Measurements from ENCODE around the gene UBE2K. TPM values are rescaled to one million over a fixed set of nuclear protein-coding genes. Genes with fewer than 3 reads are reported as not detected.

The UBE2K gene
- total RNA-seq, 1 experiment from 2014 or later: 126 TPM

- no peaks in the 10 kb centered on the region for H3K4me1 ChIP-seq (ENCODE audit: control insufficient read depth in 1 of 2, insufficient read depth in 2 of 2, low read length in 2 of 2)
- no peaks in the 10 kb centered on the region for H3K9me2 ChIP-seq (ENCODE audit: insufficient read depth)
- intact Hi-C loops (cut with micrococcal nuclease): no loop called here
- no peak for TF ChIP-seq REST (IDR thresholded peaks at IDR 0.05; ENCODE audit: low read depth)
- no peak for TF ChIP-seq RAD21 (IDR thresholded peaks at IDR 0.05; ENCODE audit: low read depth)
- no peak for TF ChIP-seq YY1 (IDR thresholded peaks at IDR 0.05; ENCODE audit: extremely low read depth, insufficient replicate concordance, low read depth, low read length)
- no peak for TF ChIP-seq ELF1 (IDR thresholded peaks at IDR 0.05; ENCODE audit: borderline replicate concordance, low read depth)
- H2AFZ ChIP-seq (ENCODE audit: low read depth, low read length, poor library complexity, severe bottlenecking): no peak overlapping the region
- H3K4me3 ChIP-seq (replicated peaks in 1 of 2; ENCODE audit: low read depth in 1 of 2, low read length in 2 of 2): no peak overlapping the region
- ChIA-PET CTCF (no interaction called here), RAD21 (ENCODE audit: low non-redundant PET in 1 of 2, low total read pairs in 2 of 2, uncharacterized antibody in 2 of 2, unreplicated experiment in 2 of 2) (no interaction called here), POLR2A (no interaction called here)
- H4K20me1 ChIP-seq (ENCODE audit: insufficient read depth): no peaks in the 10 kb centered on the region
- no peak overlapping the region for H3K4me2 ChIP-seq (ENCODE audit: low read length)
- BruUV-seq (replicated peaks): no TSS peak
- H3K9me3 ChIP-seq (ENCODE audit: control insufficient read depth in 1 of 2, insufficient read depth in 1 of 2, low read depth in 1 of 2, low read length in 2 of 2): no peaks in the 10 kb centered on the region
- H3K27ac ChIP-seq (ENCODE audit: low read depth, low read length): no peak overlapping the region
- H3K79me2 ChIP-seq (ENCODE audit: insufficient read depth, low read length): peaks cover 33% of the 10 kb centered on the region
- no peak overlapping the region for H3K9ac ChIP-seq (ENCODE audit: low read length)
- ATAC-seq: no peak
- H3K36me3 ChIP-seq (ENCODE audit: control insufficient read depth in 1 of 2, insufficient read depth in 2 of 2, low read length in 2 of 2): peaks cover 8 to 14% of the 10 kb centered on the region in 2 experiments; a peak in 3 of 4 replicates
- DNase-seq (ENCODE audit: low read depth, low spot score): no peak
- no peaks in the 10 kb centered on the region for H3K27me3 ChIP-seq (ENCODE audit: insufficient read depth, low read length)
Observed at GRCh38 chr4:39770005-39770404, 72.1 kb downstream of the UBE2K start.

GRCh38 chr4:39770471-39770870 lies 72.5 kb downstream of the UBE2K start:
- ChIA-PET CTCF (no interaction called here), RAD21 (ENCODE audit: low non-redundant PET in 1 of 2, low total read pairs in 2 of 2, uncharacterized antibody in 2 of 2, unreplicated experiment in 2 of 2) (no interaction called here), POLR2A (no interaction called here)
- no peaks in the 10 kb centered on the region for H3K4me1 ChIP-seq (ENCODE audit: control insufficient read depth in 1 of 2, insufficient read depth in 2 of 2, low read length in 2 of 2)
- H3K4me3 ChIP-seq (replicated peaks in 1 of 2; ENCODE audit: low read depth in 1 of 2, low read length in 2 of 2): no peak overlapping the region
- DNase-seq (ENCODE audit: low read depth, low spot score) (no peak), ATAC-seq (no peak)
- H3K27ac ChIP-seq (ENCODE audit: low read depth, low read length): no peak overlapping the region
- intact Hi-C loops (cut with micrococcal nuclease): no loop called here
- peaks cover 29% of the 10 kb centered on the region for H3K79me2 ChIP-seq (ENCODE audit: insufficient read depth, low read length)
- no peaks in the 10 kb centered on the region for H3K9me3 ChIP-seq (ENCODE audit: control insufficient read depth in 1 of 2, insufficient read depth in 1 of 2, low read depth in 1 of 2, low read length in 2 of 2)
- no peak for TF ChIP-seq ZBTB33 (IDR thresholded peaks at IDR 0.05; ENCODE audit: extremely low read depth, insufficient replicate concordance, low read length)
- TF ChIP-seq REST (IDR thresholded peaks at IDR 0.05; ENCODE audit: low read depth): no peak
- TF ChIP-seq TCF7L2 (IDR thresholded peaks at IDR 0.05; ENCODE audit: borderline replicate concordance, extremely low read depth, insufficient read depth, insufficient read length): no peak
- no peak for TF ChIP-seq EZH2phosphoT487 (IDR thresholded peaks at IDR 0.05; ENCODE audit: borderline replicate concordance)
- no peaks in the 10 kb centered on the region for H3K27me3 ChIP-seq (ENCODE audit: insufficient read depth, low read length)
- H3K9ac ChIP-seq (ENCODE audit: low read length): no peak overlapping the region
- no peak overlapping the region for H3K4me2 ChIP-seq (ENCODE audit: low read length)
- no peaks in the 10 kb centered on the region for H4K20me1 ChIP-seq (ENCODE audit: insufficient read depth)
- no peak overlapping the region for H2AFZ ChIP-seq (ENCODE audit: low read depth, low read length, poor library complexity, severe bottlenecking)
- BruUV-seq (replicated peaks): no TSS peak
- no peaks in the 10 kb centered on the region for H3K9me2 ChIP-seq (ENCODE audit: insufficient read depth)
- peaks cover 11 to 14% of the 10 kb centered on the region in 2 experiments; a peak in 3 of 4 replicates for H3K36me3 ChIP-seq (ENCODE audit: control insufficient read depth in 1 of 2, insufficient read depth in 2 of 2, low read length in 2 of 2)
